WTC11 (cell line): Measurements from ENCODE around the gene POTEI.
"Not testable (repeated sequence)": the region's sequence is repeated elsewhere in the genome, so short reads cannot be mapped to it uniquely, and the experiment has no call there.

Experiments used
- ATF3 ChIP-seq: sonication (generic); formaldehyde crosslinking; conservative IDR thresholded peaks from 2 replicates; pipeline ENCODE4 v1.8.1; 2022; ENCODE audit warnings: mild to moderate bottlenecking, missing genetic modification reagents
- CTCF ChIP-seq: fragments of 200-600 bp; IDR thresholded peaks from 2 replicates; pipeline ENCODE4 v1.8.0; 2022; ENCODE audit warnings: antibody characterized with exemption
- RELA ChIP-seq: sonication (generic); formaldehyde crosslinking; IDR thresholded peaks from 2 replicates; pipeline ENCODE4 v1.8.1; 2022; ENCODE audit warnings: missing genetic modification reagents, mild to moderate bottlenecking, borderline replicate concordance
- SMAD3 ChIP-seq: sonication (generic); formaldehyde crosslinking; IDR thresholded peaks from 2 replicates; pipeline ENCODE4 v1.8.0; 2022; ENCODE audit warnings: missing genetic modification reagents, mild to moderate bottlenecking, borderline replicate concordance

- not testable (repeated sequence) for TF ChIP-seq CTCF; SMAD3 (CRISPR knock-in tag); RELA; ATF3
Measured at GRCh38 chr2:130548418-130548817, 39.3 kb upstream of the POTEI start.
